A673 (cell line): ENCODE data around the gene OBP2B.

ENCODE experiments used
- EZH2 ChIP-seq: fragments of 200-600 bp; sonication (generic); IDR thresholded peaks from 2 replicates; pipeline ENCODE4 v1.6.1; 2017; ENCODE audit warnings: borderline replicate concordance, low read depth, mild to moderate bottlenecking, mixed read lengths, antibody characterized with exemption, low read length; ENCODE audit not compliant: poor library complexity, severe bottlenecking
- TF ChIP-seq, protein P1 (sequence below): fragments of 300-800, 200-600 bp; sonication (generic); conservative IDR thresholded peaks from 2 replicates; pipeline ENCODE4 v1.5.1; 2017; ENCODE audit warnings: low read depth, mild to moderate bottlenecking, antibody characterized with exemption, low read length, moderate library complexity, mixed read lengths

- TF ChIP-seq, protein P1, sequence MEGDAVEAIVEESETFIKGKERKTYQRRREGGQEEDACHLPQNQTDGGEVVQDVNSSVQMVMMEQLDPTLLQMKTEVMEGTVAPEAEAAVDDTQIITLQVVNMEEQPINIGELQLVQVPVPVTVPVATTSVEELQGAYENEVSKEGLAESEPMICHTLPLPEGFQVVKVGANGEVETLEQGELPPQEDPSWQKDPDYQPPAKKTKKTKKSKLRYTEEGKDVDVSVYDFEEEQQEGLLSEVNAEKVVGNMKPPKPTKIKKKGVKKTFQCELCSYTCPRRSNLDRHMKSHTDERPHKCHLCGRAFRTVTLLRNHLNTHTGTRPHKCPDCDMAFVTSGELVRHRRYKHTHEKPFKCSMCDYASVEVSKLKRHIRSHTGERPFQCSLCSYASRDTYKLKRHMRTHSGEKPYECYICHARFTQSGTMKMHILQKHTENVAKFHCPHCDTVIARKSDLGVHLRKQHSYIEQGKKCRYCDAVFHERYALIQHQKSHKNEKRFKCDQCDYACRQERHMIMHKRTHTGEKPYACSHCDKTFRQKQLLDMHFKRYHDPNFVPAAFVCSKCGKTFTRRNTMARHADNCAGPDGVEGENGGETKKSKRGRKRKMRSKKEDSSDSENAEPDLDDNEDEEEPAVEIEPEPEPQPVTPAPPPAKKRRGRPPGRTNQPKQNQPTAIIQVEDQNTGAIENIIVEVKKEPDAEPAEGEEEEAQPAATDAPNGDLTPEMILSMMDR, result no peak
- no peak for TF ChIP-seq EZH2
Measured at GRCh38 chr9:133233681-133234432, 24.8 kb upstream of the OBP2B start.
